ENCODE results near the gene UCK2. TPM values are rescaled to one million over a fixed set of nuclear protein-coding genes. Genes with fewer than 3 reads are reported as not detected.
A peak's percentile ranks its signal among the peaks of the same experiment; 100 is the strongest.

The UCK2 gene
- total and polyA plus RNA-seq, 8 donors, result 8.6 to 25.7 (median 20.8) TPM

DNA sequence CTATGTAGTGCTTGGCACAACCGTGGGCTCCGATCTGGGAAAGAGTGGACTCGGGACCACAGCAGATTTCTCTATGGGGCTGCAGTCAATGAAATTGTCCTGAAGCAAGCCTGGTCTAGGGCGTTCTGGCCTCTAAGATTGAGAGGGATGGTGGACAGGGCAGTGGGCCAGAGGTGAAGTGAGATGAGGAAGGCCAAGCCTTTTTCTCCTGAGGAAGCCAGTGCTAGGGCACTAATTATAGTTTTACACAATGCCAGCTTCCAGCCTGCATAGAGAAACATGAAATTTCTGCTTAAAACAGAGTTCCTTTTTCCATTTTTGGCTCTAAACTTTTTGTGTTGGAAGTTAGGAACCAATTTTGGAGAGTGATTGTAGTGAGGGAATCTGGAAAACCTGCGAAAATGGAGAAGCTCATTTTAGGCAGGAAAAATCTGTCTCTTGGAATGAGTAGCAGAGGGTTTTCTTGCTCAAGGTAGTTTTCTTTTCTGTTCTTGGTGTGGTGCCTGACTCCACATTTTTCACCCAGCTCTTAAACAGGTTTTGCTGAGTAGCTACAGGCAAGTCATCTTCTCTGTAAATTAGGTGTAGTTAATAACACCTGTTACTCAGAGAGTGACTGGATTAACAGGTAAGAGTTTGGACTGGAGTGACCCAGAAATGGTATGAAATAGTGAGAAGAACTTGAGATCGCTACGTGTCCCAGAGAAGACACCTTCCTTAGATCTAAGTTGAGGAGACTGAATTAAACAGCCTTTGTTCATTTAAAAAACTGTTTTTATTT, 22.1 kb downstream of the UCK2 start:
- H3K9me3 ChIP-seq, result no peaks in the 10 kb centered on the region
- no peak for ATAC-seq

DNA sequence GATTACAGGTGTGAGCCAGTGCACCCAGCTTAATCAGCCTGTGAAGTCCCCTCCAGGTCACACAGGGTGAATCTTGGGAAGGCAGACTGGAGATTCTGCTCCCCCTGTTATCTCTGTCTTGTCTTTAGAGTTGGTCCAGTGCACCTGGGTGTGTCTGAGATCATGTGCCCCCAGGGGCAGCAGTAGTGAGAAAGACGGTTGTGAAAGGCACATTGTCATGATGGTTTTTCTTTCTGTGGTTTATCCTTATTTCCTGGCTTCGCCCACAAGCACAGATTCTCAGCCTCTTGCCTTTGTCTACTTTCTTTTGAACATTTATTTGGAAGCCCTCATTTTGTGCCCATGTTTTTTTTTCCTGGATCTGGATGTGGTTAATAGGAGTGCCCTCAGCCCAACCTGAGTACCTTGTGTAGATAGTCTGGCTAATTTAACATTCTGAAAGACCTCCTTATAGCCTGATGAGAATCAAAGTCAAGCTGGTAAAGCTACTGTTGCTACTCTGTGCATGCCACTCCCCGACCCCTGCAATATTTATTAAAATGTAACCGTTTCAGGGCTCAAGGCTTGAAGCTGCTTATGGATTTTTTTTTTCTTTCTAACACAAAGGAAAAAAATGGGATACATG, 23.7 kb downstream of the UCK2 start:
- H3K9me3 ChIP-seq, result no peaks in the 10 kb centered on the region
- peaks cover 5 to 40% of the 10 kb centered on the region in 2 donors for H3K4me1 ChIP-seq
- TF ChIP-seq, protein P1, sequence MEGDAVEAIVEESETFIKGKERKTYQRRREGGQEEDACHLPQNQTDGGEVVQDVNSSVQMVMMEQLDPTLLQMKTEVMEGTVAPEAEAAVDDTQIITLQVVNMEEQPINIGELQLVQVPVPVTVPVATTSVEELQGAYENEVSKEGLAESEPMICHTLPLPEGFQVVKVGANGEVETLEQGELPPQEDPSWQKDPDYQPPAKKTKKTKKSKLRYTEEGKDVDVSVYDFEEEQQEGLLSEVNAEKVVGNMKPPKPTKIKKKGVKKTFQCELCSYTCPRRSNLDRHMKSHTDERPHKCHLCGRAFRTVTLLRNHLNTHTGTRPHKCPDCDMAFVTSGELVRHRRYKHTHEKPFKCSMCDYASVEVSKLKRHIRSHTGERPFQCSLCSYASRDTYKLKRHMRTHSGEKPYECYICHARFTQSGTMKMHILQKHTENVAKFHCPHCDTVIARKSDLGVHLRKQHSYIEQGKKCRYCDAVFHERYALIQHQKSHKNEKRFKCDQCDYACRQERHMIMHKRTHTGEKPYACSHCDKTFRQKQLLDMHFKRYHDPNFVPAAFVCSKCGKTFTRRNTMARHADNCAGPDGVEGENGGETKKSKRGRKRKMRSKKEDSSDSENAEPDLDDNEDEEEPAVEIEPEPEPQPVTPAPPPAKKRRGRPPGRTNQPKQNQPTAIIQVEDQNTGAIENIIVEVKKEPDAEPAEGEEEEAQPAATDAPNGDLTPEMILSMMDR (IDR thresholded peaks at IDR 0.05), result no peak
- intact Hi-C loops (cut with DNase I), result no loop called here
- H3K27me3 ChIP-seq, result no peaks in the 10 kb centered on the region
- DNase-seq (no peak), ATAC-seq (no peak)
- no peak overlapping the region for H3K4me3 ChIP-seq
- no peaks in the 10 kb centered on the region for H3K36me3 ChIP-seq
- H3K27ac ChIP-seq, result no peak overlapping the region

More for the DNA sequence above, 22.1 kb downstream of the UCK2 start:
- Histone ChIP-seq H3K27ac (no peak overlapping the region), H3K36me3 (no peaks in the 10 kb centered on the region), H3K4me1 (peaks cover 5 to 26% of the 10 kb centered on the region in 2 donors), H3K27me3 (no peaks in the 10 kb centered on the region), H3K4me3 (no peak overlapping the region)
- no peak for DNase-seq
- intact Hi-C loops (cut with DNase I), result no loop called here
- TF ChIP-seq, protein P1 (IDR thresholded peaks at IDR 0.05), result no peak

GRCh38 chr1:165852871-165853270, 25.5 kb downstream of the UCK2 start:
- intact Hi-C loops (cut with DNase I), result no loop called here
- Histone ChIP-seq H3K4me3 (no peak overlapping the region), H3K27me3 (no peaks in the 10 kb centered on the region), H3K36me3 (no peaks in the 10 kb centered on the region), H3K4me1 (peaks cover 5 to 57% of the 10 kb centered on the region in 2 donors), H3K27ac (no peak overlapping the region), H3K9me3 (no peaks in the 10 kb centered on the region)
- ATAC-seq (no peak), DNase-seq (no peak)
- TF ChIP-seq, protein P1 (IDR thresholded peaks at IDR 0.05), result no peak

DNA sequence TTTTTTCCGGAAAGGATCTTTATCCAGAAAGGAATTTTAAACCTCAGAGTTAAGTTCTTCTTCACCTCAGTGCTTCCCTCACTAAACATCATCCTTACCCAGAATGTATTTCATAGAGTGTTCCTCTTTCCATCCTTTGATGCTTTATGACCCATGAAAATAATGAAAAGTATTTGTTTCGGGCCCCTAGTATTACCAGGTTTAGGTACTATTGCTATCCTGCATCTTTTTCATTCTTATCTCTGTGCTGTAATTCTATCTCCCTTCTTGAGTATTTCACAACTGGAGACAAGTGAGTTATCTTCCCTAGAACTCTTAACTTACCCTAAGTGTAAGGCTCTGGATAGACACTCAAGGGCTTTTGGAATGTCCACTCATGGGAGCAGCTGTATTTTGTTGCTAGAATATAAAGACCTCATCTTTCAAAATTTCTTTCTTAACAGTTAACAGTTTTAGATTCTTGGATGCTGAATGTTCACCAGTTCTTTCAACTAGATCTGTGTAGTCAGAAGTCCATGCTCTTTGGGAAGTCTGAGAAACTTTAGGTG, 26.2 kb downstream of the UCK2 start:
- no peak for ATAC-seq
- Histone ChIP-seq H3K27ac (peak overlapping the region in 1 of 2 donors; percentile 31), H3K4me3 (no peak overlapping the region), H3K36me3 (no peaks in the 10 kb centered on the region), H3K4me1 (peaks cover 5 to 64% of the 10 kb centered on the region in 2 donors), H3K27me3 (no peaks in the 10 kb centered on the region), H3K9me3 (no peaks in the 10 kb centered on the region)
- DNase-seq, result no peak
- TF ChIP-seq, protein P1 (IDR thresholded peaks at IDR 0.05), result no peak
- intact Hi-C loops (cut with DNase I), result no loop called here

All from left lung (tissue), 10 donors.